ENCODE data around the gene CKS2. TPM values are rescaled to one million over a fixed set of nuclear protein-coding genes. Genes with fewer than 3 reads are reported as not detected.
A peak's percentile ranks its signal among the peaks of the same experiment; 100 is the strongest.

The CKS2 gene
- total RNA-seq, 1 experiment from 2014 or later = 90.4 TPM

GRCh38 chr9:89364666-89365531, 53.9 kb downstream of the CKS2 start:
- Mint-ChIP-seq H3K9me3 (ENCODE audit: unreplicated experiment) (no peaks in the 10 kb centered on the region), H3K4me3 (ENCODE audit: unreplicated experiment) (no peak overlapping the region), H3K4me1 (ENCODE audit: insufficient read depth, unreplicated experiment) (no peaks in the 10 kb centered on the region), H3K27me3 (ENCODE audit: insufficient read depth, unreplicated experiment) (no peaks in the 10 kb centered on the region), H3K36me3 (ENCODE audit: insufficient read depth, unreplicated experiment) (peaks cover 24% of the 10 kb centered on the region), H3K27ac (ENCODE audit: low read depth, unreplicated experiment) (no peak overlapping the region)
- BruUV-seq (replicated peaks) = no TSS peak
- intact Hi-C loops (cut with micrococcal nuclease) = no loop called here
- no peak for TF ChIP-seq CTCF (IDR thresholded peaks at IDR 0.05; ENCODE audit: unreplicated experiment)
- ChIA-PET POLR2A (no interaction called here), CTCF (interaction anchor here (0.6 kb wide), 1 partner anchor 143 kb away, joined by 3 read pairs; no protein-coding TSS in a partner anchor)
- peak; percentile 19 for DNase-seq (ENCODE audit: unreplicated experiment)

DNA sequence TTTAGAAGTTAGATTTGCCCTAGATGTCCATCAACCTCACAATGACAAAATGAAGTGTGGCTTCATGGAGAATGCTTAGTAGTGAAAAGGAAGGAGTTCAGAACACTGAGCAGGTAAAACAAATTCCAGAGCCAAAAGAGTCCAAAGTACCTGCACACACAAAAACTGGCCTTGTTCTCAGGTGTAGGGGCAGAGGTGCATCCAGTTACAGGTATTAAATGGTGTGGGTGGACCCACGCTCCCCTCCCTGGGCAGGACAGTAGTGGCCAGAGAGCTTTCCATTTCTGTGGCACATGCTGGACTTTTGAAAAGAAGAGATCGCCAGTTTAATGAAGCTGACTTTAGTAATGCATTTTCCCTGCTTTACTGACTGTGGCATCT, 54.5 kb downstream of the CKS2 start:
- POLR2A ChIA-PET = no interaction called here
- no peaks in the 10 kb centered on the region for H3K4me1 Mint-ChIP-seq (ENCODE audit: insufficient read depth, unreplicated experiment)
- H3K9me3 Mint-ChIP-seq (ENCODE audit: unreplicated experiment) = no peaks in the 10 kb centered on the region
- H3K4me3 Mint-ChIP-seq (ENCODE audit: unreplicated experiment) = no peak overlapping the region
- H3K36me3 Mint-ChIP-seq (ENCODE audit: insufficient read depth, unreplicated experiment) = peaks cover 17% of the 10 kb centered on the region
- no peak for TF ChIP-seq CTCF (IDR thresholded peaks at IDR 0.05; ENCODE audit: unreplicated experiment)
- DNase-seq (ENCODE audit: unreplicated experiment) = no peak
- intact Hi-C loops (cut with micrococcal nuclease) = no loop called here
- CTCF ChIA-PET = no interaction called here
- H3K27ac Mint-ChIP-seq (ENCODE audit: low read depth, unreplicated experiment) = no peak overlapping the region
- no peaks in the 10 kb centered on the region for H3K27me3 Mint-ChIP-seq (ENCODE audit: insufficient read depth, unreplicated experiment)
- no TSS peak for BruUV-seq (replicated peaks)

Small RNA genes within 50 kb of the gene (microRNA-seq; reads per million reads assigned to microRNA genes)
- 0.40 reads per million for gene MIR3153

Other genes with a start within 250 kb of the CKS2 start
- 0.02 and 0.32 TPM in 2 replicates for gene SHC3, start 132.4 kb upstream of the CKS2 start, total RNA-seq (2022)
- 36.4 and 38.9 TPM in 2 replicates for gene SECISBP2, start 7.3 kb downstream of the CKS2 start, total RNA-seq (2022)
- 4.2 and 7.4 TPM in 2 replicates for gene SEMA4D, start 186.9 kb downstream of the CKS2 start, total RNA-seq (2022)

Measured in MCF 10A (cell line).